GF-D8 (cell line): ENCODE measurements around the gene SAMD15.
"Not testable (repeated sequence)": the region's sequence is repeated elsewhere in the genome, so short reads cannot be mapped to it uniquely, and the experiment has no call there.

ENCODE experiments used
- DNase-seq: peaks from one replicate; lab custom pipeline; 2025; lab: John Stamatoyannopoulos, UW

The SAMD15 gene

DNA sequence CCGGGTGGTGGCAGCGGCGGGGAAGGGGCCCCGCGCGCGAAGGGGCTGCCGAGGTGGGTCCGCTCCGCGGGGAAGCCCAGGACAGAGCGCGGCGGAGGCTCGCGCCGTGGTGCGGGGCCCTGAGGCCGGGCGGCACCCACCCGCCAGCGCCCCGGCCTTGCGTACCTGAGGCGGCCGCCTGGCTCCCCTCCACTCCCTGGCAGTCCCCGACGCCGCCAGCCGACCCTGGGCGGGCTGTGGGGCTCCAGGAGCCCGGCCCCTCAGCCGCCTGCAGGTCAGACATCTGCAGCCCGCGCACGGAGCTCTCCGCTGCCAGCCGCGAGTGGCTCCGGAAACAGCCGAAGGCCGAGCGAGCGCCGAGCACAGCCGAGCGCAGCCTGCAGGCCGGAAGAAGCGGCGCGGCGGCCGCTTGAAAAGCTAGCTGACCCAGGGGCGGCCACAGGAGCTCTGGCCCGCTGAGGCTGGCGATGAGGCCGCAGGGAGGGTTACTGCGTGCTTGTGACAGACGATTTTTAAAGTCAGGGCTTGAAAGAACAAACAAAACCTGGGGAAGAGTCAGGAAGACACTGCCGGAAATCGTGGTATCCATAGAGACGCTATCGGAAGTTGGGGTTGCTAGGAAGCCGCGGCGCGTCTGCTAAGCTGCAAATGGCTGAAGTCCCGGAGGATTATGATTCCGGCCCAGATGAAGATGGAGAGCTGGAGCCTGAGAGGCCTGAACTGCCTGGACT, at the start of gene SAMD15, which contains the start of gene TMED8:
SAMD15 (plus strand) TSS at position 609 of the 731 bp plus-strand sequence; CDS start at position 649, 40 bp downstream.
TMED8 (minus strand) TSS at position 324 of the 731 bp plus-strand sequence; CDS start at position 283, 41 bp downstream.
- DNase-seq: peak; percentile 27

DNA sequence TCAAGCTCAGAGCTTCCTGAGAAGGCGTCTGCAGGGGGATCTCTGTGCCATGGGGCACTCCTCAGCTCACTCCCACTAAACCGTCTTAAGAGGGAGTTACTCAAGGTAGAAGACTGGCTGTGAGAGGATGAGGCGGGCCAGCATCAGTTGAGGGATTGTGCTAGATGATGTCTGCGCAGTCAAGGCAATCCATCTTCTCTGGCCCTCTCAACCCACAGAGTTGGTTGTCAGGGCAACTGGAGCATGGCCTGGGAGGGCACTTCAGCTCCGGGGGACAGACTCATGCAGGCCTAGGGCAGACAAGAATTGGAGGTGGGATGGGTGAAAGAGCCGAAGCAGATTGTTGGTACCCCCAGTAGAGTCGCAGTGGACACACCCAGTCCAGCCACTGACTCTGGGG, 47.3 kb upstream of the SAMD15 start:
- DNase-seq: no peak

DNA sequence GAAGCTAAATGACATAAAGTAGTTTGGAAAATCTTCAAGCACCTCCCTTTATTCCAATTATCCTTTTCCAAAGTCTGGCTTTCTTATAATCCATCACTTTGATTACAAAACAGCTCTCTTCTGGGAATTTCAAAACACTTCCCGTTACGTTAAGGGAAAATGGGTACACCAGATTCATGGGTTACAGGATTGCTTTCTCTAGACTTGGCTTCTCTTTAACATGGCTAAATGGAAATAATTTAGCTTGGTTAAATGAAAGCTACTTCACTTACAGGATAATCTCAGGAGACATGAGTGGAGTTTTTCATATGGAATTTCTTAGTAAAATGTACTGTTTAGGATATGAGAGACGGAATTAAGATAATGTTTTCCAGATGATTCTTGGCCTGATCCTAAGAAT, 41.6 kb upstream of the SAMD15 start:
- no peak for DNase-seq

DNA sequence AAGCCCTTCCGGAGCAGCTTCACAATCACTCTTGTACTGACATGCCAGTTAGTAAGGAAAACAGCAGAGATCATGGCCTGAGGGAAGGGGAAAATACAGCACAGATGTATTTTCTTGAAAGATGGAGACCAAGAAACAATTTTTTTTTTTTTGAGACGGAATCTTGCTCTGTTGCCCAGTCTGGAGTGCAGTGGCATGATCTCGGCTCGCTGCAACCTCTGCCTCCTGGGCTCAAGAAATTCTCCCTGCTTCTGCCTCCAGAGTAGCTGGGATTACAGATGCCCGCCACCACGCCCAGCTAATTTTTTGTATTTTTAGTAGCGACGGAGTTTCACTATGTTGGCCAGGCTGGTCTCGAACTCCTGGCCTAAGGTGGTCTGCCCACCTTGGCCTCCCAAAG, 39.9 kb upstream of the SAMD15 start:
- DNase-seq: not testable (repeated sequence)

DNA sequence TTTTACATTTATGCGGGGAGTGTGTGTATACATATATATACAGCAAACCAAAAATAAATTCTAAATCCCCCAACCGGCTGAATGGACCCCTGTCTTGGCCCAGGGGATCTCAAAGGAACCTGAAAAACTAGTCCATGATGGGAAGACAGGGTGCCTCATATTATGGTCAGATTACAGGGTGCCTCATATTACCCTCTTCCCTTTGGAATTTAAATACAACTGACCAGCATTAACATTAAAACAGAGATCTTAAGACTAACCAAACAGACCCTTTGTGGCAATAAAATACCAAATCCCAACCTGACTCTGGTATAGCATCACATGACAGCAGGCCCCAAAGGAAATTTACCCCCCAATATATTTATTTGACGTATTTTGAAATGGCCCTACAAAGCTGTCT, 39.3 kb upstream of the SAMD15 start:
- DNase-seq: no peak

DNA sequence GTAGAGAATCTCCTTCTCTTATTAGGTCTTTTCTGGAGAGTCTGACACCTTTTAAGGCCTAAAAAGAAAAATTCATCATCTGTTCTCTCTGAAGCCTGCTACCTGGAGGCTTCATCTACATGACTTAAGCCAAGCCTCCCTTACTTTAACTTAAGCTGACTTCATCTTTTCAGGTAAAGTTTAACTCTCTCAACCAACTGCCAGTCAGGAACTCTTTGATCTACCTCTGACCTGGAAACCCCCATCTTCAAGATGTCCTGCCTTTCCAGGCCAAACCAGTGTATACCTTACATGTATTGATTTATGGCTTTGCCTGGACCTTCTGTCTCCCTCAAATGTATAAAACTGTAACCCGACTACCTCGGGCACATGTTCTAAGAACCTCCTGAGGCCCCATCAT, 38.9 kb upstream of the SAMD15 start:
- DNase-seq: no peak

DNA sequence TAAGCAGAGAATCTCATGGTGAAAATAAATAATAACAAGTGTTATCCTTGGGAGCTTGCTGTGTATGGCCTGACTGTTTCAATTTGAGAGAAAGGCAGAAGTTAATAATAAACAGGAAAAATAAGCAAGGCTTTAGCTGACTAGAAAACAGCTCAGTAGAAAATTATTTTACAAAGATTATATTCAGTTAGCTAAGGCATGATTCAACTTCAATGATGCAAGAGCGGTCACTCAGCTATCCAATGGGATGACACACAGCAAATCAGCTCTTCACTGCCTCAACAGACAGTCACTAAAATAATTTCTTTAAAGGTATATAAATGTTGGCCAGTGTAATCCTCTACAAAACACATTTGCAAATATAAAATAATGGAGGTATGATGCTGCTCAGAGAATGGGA, 37.8 kb upstream of the SAMD15 start:
- no peak for DNase-seq

DNA sequence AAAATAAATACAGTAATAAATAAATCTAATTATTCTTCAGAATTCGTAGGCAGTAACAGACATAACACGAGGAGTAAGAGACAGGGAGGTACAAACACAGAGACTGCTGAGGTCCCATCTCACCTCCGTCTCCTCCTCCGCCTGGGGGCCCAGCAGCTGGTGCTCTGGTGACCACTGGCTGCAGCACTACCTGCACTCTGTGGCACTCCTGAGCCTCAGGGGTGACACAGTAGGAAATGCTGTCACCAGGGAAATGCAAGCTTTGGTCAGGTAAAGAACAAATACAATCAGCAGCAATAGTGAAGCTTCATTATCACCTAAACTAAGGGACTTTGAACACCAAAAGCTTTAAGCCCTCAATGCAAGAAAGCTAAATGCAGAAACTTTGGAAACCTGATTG, 36.8 kb upstream of the SAMD15 start:
- DNase-seq: no peak

DNA sequence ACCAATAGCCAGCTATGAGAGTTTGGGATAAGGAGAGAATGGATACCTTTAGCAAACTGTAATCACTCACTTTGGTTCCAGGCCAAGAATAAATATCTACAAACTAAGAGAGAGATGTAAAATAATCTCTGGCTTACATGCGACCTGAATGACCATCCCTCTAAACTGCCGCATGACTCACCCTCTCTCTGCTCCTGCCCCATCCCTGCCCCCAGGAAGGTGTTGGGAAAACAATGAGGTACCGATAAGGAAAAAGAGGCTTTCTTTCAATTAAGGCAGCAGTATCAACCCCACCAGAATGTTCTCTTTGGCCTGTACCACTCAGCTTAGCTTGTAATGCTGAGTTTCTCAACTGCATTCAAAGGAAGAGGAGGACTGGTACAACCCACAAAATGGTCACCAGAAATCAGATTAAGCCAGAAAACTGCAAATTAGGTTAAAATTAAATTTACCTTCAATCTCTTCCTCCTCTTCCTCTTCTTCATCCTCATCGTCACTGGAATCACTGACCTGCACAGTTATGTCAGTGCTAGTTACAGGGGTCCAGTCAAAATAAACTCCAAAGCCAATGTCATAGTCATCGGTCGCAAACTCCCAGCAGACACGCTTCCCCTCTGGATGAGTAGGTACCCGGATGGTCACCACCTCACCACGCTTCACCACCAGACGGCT, 34.3 kb upstream of the SAMD15 start:
- no peak for DNase-seq

DNA sequence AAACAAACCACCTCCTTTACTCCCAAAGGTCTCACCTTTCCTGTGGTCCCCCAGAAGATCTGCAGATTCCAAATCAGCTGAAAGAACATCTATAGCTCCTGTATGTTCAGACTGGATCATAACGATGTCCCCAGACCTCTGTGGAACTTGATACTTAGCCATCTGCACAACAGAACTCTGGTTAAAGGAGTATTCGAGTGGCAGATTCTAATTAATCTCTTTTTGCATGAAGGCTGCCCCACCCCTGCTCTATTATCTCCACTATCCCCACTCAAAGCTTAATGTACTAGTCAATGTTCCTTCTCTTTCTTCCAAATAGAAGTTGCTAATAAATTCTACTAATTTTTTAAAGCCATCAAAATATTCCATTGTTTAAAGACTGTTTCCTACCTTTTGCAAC, 33.5 kb upstream of the SAMD15 start:
- no peak for DNase-seq

DNA sequence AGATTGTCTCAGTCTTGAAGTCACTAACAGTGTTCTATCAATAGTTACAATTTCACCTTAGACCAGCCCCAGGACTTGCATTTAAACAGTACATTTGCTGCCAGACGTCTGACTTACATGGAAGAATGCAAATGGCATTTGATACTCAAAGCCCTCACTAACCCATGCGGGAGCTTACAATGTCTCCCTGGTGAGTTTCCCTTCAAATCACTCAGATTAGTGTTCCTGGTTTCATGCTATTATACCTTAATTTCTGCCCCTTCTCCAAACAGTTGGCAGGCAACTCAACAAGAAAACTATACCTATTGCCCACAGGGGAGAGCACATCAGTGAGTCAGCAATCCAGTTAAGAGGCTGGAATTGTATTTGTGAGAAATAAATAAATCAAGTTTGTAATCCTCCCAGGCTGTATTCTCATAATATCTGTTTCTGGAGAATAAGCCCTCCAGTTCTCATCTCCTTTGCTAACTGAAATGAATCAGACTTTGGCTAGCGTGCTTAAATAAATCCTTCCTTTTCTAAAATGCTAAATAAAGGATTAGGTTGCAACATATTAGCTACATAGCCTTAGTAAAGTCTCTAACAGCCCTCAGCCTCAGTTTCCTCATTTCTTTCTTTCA, 32.7 kb upstream of the SAMD15 start:
- no peak for DNase-seq

DNA sequence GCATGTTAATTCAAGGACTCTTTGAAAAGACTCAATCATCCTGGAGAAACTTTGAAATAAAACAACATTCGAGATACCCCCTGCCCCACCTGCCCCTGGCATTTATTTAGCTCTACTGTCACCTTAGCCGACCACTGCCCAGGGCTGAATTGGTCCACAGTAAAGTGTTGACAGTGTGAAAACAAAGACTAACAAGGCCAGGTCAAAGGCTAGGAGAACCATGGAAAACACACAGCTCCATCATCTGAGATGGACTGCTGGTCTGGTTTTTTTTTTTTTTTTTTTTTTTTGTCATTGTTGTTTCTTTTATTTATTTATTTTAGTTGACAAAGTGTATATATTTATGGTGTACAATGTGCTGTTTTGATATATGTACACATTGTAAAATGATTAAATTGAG, 30.7 kb upstream of the SAMD15 start:
- no peak for DNase-seq

DNA sequence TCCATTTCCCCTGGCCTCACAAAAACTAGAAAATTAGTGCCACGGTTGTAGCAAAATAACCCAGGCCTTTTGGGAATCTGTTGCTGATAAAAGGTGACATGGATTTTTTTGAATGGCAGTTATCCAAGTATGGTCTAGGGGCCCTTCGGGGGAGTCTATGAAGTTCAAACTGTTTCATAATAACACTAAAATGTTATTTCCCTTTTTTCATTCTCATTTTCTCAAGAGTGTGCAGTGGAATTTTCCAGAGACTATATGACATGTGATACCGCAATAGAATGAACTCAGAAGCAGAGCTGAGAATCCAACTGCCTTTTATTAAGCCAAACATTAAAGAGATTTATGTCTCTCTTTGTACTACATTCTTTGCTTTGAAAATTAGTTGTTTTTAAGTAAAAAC, 29.4 kb upstream of the SAMD15 start:
- DNase-seq: peak; percentile 74

DNA sequence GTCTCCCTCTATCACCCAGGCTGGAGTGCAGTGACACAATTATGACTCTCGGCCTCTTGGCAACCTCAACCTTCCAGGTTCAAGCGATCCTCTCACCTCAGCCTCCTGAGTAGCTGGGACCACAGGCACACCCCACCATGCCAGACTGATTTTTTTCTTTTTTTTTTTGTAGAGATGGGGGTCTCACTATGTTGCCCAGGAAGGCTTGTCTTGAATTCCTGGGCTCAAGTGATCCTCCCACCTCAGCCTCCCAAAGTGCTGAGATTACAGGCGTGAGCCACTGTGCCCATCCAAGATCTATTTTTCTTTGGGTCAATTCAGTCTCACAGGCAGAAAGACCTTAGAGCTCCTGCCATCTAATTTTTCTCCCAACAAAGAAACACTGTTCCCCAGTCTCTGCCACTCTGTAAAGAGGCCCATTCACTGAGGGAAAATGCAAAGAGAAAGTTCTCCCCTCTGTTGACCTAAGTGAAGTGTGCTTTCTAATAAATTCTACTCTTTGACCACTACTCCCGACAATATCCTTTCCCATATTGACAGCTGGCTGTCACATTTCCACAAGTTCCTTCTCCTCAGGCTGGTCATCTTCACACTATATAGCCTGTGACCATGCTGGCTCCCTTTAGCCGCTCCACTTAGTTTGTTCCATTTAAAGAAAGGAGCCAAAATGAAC, 23.6 kb upstream of the SAMD15 start:
- no peak for DNase-seq

DNA sequence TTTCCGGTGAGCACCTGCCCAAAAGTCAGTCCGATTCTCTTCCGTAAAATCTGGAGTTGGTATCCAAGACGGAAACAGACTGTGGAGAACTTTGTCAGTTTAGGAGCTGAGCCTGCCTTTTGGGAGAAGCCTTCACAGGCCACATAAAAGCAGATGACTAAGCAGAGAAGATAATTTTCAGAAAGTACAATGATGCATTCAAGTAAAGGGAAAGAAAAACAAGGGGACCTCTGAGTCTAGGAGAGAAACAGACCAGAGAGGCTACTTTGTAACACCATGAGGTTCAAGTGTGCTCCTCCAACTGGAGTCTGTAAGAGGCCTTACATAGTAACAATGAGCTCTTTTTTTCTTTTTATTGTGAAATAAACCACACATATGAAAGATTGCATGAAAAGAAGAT, 21.4 kb upstream of the SAMD15 start:
- DNase-seq: no peak

DNA sequence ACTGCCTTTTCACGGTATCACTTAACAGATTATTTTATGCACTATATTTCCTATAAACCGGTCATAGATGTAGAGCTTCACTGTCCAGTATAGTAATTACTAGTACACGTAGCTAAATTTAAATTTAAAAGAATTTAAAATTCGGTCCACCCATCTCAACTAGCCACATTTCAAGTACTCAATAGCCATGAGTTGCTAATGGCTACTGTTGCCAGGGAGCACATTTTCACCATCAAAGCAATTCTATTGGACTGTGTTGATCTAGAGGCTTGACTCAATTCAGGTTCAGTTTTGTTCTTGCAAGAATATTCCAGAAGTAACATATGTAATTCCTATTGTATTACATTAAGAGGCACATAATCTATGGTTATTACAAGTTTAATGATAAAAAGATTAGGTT, 20.3 kb upstream of the SAMD15 start:
- DNase-seq: no peak

DNA sequence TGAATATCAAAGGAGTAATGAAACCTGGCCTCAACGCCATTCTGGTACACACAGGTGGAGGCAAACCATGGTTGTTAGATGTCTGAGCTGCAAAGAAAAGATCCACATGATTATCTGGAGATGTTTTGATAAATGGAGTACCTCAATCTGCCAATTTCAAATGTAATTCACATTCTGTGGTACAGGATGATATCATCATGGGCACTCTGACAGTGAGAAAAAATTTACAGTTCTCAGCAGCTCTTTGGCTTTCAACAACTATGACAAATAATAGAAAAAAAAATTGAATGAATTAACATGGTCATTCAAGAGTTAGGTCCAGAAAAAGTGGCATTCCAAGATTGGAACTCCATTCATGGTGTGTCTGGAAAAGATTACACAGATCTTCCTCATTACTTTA, 17.6 kb upstream of the SAMD15 start:
- DNase-seq: no peak

DNA sequence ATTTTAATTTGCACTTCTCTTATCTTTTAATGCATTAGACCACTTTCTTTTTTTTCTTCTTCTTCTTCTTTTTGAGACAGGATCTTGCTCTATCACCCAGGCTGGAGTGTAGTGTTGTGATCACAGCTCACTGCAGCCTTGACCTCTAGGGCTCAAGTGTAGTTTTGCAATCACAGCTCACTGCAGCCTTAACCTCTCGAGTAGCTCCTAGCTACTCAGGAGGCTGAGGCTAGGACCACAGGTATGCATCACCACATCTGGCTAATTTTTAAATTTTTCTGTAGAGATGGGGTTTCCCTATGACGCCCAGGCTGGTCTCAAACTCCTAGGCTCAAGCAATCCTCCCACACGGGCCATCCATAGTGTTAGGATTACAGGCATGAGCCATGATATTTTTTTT, 13.0 kb upstream of the SAMD15 start:
- no peak for DNase-seq

DNA sequence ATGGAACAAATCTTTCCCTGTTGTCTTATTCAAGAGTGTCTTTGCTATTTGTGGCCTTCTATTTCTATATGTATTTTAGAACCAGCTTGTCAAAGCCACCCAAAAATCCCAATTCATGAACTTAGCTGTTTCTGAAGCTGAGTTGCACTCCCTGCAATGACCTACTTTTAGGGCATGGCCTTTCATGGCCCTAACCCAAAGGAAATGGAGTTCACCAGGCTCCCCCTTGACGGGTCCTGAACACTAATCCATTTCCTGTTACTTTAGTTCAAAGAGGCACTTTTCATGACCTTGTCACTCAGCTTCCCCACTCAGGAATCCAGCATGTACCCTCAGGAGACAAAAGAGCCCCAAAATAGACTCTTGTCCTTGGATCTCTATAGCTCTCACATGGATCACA, 7.9 kb upstream of the SAMD15 start:
- DNase-seq: no peak

DNA sequence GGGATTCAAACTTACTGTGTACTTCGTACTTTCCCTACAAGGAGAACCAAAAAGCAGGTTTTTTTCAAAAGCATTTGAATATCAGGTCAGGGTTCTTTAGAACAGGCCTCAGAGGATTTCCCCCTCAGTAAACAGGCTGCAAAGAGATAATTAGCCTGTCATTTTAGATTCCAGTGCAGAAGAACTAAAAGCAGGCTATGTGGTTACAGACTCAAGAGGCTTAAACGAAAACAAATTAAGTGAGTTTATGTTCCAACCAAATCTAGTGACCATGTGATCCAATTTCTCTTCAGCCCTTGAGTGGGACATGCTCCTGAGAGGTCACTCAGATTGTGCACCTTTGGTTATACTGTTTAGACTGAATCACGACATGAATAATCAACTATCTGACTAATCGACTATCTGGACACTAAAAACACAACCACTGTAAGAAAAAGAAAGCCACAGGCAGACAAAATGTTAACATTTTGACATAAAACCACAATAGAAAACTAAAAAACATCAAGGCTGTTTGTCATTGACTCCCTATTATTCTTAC, 4.8 kb upstream of the SAMD15 start:
- DNase-seq: no peak

DNA sequence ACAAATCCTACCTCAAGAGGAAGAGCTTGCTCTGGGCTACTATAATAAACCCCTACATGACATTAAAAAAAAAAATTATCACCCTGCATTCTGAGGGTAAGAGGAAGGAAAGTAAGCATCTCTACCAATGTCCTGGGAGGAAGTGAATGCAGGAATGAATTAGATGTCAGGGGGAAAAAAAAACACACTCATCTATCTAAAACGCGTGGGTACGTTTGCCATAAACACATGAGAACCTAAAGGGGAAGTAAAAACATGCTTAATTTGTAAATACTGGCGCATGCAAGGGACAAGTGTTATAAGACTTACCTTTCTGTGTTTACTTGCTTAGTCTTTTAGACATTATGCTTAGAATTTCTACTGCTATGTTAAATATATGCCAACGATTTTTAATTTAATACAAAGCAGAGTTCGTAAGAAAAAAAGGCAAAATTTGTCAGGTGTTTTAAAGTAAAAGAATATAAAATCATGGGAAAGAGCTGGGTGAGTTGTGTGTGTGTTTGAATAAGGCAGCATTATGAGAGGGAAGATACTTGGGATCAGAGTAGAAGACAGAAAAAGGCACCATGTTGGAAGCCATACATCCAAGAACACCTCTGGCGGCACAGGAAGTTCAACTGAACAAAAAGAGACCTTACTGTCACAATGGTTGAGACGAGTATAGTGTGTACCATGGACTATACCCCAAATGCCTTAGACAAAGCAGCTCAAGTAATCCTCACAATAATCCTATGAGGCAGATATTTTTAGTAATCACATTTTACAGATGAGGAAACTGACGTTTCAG, 1.8 kb upstream of the SAMD15 start:
- DNase-seq: no peak
